Esophagus squamous epithelium (tissue), 4 donors: Measurements from ENCODE around the gene MOGAT1.

ENCODE experiments used
- CTCF ChIP-seq, 6 experiments: fragments of 450-650 bp in 4 of 6; fragments of 200-600 bp in 2 of 6; sonication (generic) in 2 of 6; IDR thresholded peaks; one replicate each; pipeline ENCODE4 v1.5.1; 2016 to 2019; ENCODE audit warnings: antibody characterized with exemption in 6 of 6, mild to moderate bottlenecking in 4 of 6, moderate library complexity in 4 of 6
- POLR2A ChIP-seq, 4 donors: fragments of 450-650 bp; IDR thresholded peaks; one replicate each; pipeline ENCODE4 v1.6.1; 2017; ENCODE audit warnings: antibody characterized with exemption in 4 of 4, mild to moderate bottlenecking in 4 of 4, moderate library complexity in 3 of 4

- TF ChIP-seq CTCF (IDR thresholded peaks at IDR 0.05) (no peak), POLR2A (IDR thresholded peaks at IDR 0.05) (no peak)
Observed at GRCh38 chr2:222621893-222622292, 49.6 kb upstream of the MOGAT1 start.
